ENCODE measurements around the gene IRF4. TPM values are rescaled to one million over a fixed set of nuclear protein-coding genes. Genes with fewer than 3 reads are reported as not detected.

IRF4 gene
- total RNA-seq, 4 donors from 2014 or later = 0.89 to 7.4 (median 3.2) TPM

DNA sequence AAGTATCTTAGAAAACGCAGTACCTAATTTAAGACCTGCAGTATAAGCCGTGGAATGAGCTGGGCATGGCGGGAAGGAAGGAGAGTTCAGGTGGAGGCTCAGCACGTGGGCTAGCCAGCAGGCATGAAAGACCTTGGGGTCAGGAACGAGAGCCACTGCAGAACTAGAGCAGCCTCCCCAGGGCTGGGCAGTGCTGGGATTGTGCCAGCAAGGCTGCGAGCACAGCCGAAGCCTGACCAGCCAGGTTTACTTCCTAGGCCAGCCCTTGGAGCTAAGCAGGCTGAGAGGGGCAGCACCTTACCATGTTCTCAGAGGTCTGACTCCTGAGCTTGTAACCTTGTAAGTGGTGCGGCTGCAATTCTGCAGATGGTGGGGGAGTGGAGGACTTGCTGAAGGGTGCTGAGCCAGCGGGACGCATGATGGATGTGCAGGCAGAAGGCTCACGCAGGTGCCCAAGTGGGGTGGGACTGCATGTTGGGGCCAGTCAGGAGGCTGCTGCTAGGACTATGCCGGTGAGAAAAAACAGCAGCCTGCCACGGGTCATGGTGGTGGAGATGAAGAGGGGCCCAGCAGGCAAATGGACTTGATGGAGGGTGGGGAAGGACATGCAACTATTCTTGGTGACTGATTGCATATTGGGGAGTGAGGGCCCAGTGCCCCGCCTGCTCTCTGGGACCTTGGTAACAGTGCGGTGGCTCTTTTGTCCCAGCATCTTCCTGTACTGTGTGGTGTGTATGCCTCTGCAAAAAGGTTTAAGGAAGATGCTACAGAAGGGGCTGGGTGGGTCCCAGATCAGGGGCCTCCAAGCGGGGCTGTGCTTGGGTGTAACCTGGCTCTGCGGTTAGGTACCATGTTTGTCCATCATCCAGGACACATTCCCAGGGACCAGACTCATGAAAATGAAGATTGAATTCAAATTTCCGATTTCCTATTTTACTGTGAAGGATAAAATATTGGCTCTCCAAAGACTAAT lies 37.6 kb upstream of the IRF4 start:
- Histone ChIP-seq H3K4me3 (no peak overlapping the region), H3K4me1 (no peaks in the 10 kb centered on the region), H3K36me3 (peaks cover 0 to 45% of the 10 kb centered on the region in 2 donors), H3K27me3 (peaks cover 10% of the 10 kb centered on the region), H3K27ac (no peak overlapping the region), H3K9me3 (no peaks in the 10 kb centered on the region)
- WGBS, 2 donors (ENCODE audit: low coverage in 1 of 2) = 76 to 81% methylated on average over 16 to 17 of the region's 18 CpGs
- ATAC-seq = no peak
- no peak for TF ChIP-seq POLR2AphosphoS5 (IDR thresholded peaks at IDR 0.05)
- no peak for TF ChIP-seq POLR2A (IDR thresholded peaks at IDR 0.05)
- TF ChIP-seq EP300 (IDR thresholded peaks at IDR 0.05) = no peak
- TF ChIP-seq, protein P1, sequence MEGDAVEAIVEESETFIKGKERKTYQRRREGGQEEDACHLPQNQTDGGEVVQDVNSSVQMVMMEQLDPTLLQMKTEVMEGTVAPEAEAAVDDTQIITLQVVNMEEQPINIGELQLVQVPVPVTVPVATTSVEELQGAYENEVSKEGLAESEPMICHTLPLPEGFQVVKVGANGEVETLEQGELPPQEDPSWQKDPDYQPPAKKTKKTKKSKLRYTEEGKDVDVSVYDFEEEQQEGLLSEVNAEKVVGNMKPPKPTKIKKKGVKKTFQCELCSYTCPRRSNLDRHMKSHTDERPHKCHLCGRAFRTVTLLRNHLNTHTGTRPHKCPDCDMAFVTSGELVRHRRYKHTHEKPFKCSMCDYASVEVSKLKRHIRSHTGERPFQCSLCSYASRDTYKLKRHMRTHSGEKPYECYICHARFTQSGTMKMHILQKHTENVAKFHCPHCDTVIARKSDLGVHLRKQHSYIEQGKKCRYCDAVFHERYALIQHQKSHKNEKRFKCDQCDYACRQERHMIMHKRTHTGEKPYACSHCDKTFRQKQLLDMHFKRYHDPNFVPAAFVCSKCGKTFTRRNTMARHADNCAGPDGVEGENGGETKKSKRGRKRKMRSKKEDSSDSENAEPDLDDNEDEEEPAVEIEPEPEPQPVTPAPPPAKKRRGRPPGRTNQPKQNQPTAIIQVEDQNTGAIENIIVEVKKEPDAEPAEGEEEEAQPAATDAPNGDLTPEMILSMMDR (IDR thresholded peaks at IDR 0.05) = no peak

DNA sequence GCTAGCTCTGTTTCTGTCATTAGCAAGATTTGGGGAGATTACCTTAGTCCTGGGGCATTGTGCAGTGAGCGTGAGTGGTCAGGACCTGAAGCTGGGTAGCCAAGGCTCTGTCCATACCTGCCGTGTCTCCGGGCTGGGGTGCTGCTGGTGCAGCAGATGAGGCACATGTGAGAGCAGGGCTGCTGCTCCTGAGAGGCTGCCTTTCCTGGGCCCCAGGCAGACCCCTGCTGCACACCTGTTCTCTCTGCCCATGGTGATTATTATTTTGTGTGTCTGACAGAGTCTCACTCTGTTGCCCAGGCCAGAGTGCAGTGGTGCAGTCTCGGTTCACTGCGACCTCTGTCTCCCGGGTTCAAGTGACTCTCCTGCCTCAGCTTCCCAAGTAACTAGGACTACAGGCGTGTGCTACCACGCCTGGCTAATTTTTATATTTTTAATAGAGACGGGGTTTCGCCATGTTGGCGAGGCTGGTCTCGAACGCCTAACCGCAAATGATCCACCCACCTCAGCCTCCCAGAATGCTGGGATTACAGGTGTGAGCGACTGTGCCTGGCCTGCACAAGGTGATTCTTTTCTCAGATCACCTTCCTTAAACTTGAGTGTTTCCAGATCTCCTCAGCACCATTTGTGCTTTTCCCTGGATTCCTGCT lies 36.8 kb upstream of the IRF4 start:
- 89 to 90% methylated on average over 12 to 15 of the region's 15 CpGs for WGBS, 2 donors (ENCODE audit: low coverage in 1 of 2)
- ATAC-seq = no peak
- H3K4me1 ChIP-seq = no peaks in the 10 kb centered on the region

DNA sequence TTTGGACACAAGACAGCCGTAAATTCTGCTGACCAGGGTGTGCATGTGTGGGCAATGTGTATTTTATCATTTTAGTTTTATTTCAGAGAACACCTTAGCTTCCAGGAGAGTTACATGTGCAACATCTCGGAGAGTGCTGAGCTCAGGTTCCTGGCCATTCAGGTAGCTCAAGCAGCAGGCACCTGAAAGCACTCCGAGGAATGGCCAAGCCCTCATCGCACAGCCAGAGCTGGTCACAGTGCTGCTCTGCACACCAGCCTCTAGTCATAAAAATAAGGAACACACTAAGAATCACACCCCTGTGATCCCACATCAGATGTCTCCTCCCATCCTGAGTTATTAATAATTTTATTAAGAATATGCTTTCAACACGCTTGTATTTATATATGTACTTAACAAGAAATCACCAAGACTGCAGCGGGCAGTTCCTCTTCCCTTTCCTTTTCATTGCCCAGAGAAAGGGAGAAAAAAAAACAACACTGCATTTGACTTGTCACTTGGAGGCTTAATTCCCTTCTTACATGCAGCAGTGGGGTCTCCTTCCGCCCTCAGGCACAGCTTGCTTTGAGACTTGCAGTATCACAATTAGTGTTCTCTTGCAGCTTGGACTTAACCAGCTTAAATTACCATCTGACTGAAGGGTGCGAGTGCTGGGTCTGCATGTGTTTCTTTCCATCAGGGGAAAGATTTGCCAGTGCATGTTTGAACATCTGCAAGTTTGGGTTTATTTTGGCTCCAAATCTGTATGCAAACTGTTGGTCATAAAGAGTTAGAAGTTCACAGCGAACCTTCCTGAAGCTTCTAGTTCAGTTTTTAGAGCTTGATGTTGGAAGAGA lies 36.0 kb upstream of the IRF4 start:
- no peaks in the 10 kb centered on the region for H3K9me3 ChIP-seq
- no peak overlapping the region for H3K27ac ChIP-seq
- H3K4me1 ChIP-seq = no peaks in the 10 kb centered on the region
- H3K4me3 ChIP-seq = no peak overlapping the region
- peaks cover 10% of the 10 kb centered on the region for H3K27me3 ChIP-seq
- H3K36me3 ChIP-seq = peaks cover 0 to 29% of the 10 kb centered on the region in 2 donors
- TF ChIP-seq, protein P1 (IDR thresholded peaks at IDR 0.05) = no peak
- TF ChIP-seq POLR2A (IDR thresholded peaks at IDR 0.05) = no peak
- no peak for TF ChIP-seq EP300 (IDR thresholded peaks at IDR 0.05)
- TF ChIP-seq POLR2AphosphoS5 (IDR thresholded peaks at IDR 0.05) = no peak
- 70 to 75% methylated on average over 9 of the region's 9 CpGs for WGBS, 2 donors (ENCODE audit: low coverage in 1 of 2)
- ATAC-seq = no peak

More for the DNA sequence above, 36.8 kb upstream of the IRF4 start:
- H3K27ac ChIP-seq = no peak overlapping the region
- peaks cover 0 to 37% of the 10 kb centered on the region in 2 donors for H3K36me3 ChIP-seq
- TF ChIP-seq EP300 (IDR thresholded peaks at IDR 0.05) (no peak), POLR2A (IDR thresholded peaks at IDR 0.05) (no peak), POLR2AphosphoS5 (IDR thresholded peaks at IDR 0.05) (no peak)
- H3K27me3 ChIP-seq = peaks cover 10% of the 10 kb centered on the region
- no peaks in the 10 kb centered on the region for H3K9me3 ChIP-seq
- H3K4me3 ChIP-seq = no peak overlapping the region

DNA sequence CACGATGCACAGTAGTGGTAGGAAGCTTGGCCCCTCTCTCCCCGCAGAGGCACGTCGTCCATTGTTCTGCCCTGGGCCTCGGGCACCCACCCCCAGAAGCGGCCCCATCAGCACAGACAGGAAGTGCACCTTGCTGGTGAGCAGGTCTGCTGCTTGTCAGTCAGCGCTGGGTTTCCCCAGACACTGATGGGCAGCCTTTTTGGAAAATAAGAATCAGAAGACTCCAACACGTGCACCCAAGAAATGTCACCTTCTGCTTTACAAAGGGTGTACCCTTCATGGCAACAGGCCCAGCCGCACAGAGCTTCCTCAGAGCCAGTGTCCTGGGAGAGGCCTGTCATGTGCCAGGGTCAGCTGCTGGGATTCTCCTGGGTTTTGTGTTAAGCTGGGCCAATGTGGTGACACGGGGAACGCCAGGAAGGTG lies 34.7 kb upstream of the IRF4 start:
- H3K9me3 ChIP-seq = no peaks in the 10 kb centered on the region
- peaks cover 0 to 16% of the 10 kb centered on the region in 2 donors for H3K36me3 ChIP-seq
- no peaks in the 10 kb centered on the region for H3K4me1 ChIP-seq
- TF ChIP-seq EP300 (IDR thresholded peaks at IDR 0.05) = no peak
- TF ChIP-seq, protein P1 (IDR thresholded peaks at IDR 0.05) = no peak
- no peak for TF ChIP-seq POLR2AphosphoS5 (IDR thresholded peaks at IDR 0.05)
- no peak for TF ChIP-seq POLR2A (IDR thresholded peaks at IDR 0.05)
- peaks cover 10% of the 10 kb centered on the region for H3K27me3 ChIP-seq
- H3K4me3 ChIP-seq = no peak overlapping the region
- no peak for ATAC-seq
- H3K27ac ChIP-seq = no peak overlapping the region
- 72 to 84% methylated on average over 7 to 8 of the region's 11 CpGs for WGBS, 2 donors (ENCODE audit: low coverage in 1 of 2)
